ENCODE measurements around the gene CSNK1A1L.
"Not testable (repeated sequence)": the region's sequence is repeated elsewhere in the genome, so short reads cannot be mapped to it uniquely, and the experiment has no call there.

The CSNK1A1L gene

DNA sequence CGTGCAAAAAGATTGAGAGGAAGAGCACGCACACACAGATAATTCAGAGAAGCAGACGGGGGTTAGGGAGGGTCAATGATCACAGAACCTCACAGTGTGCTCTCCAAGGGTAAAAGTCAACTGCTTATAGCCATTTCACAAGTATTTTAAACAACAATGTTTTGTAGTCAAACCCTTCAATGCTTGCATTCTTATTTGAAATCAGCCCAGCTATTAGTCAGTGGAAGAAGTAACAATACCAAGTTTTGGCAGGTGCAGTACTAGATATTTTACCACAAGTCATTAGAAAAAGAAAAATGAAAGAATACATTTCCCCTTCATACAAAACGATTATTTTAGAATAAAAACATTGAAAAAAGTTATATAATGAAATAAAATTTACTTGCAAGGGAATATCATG lies 2.6 kb downstream of the CSNK1A1L start:
- DNase-seq = no peak

- DNase-seq = no peak
These were observed 4.3 kb downstream of the CSNK1A1L start for GRCh38 chr13:37101201-37101600.

DNA sequence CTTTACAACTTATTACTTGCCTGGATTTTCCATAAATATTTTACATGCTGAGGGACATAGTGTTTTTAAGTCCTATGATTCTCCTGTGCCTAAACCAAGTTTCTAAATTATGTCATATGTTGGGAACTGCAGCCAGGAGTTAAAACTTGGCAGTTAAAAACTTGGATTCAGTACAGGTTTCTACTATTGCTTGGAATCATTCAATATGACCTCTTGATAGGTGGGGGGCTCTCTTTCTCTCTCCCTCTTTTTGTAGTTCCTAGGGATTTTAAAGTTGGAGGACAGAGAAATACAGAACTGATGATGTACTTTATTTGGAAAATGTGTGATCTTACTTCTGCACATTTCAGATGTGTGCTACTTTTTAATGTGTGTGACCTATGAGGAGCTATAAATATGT lies 4.7 kb downstream of the CSNK1A1L start:
- DNase-seq = no peak

GRCh38 chr13:37097076-37097475 lies 8.4 kb downstream of the CSNK1A1L start:
- DNase-seq = no peak

DNA sequence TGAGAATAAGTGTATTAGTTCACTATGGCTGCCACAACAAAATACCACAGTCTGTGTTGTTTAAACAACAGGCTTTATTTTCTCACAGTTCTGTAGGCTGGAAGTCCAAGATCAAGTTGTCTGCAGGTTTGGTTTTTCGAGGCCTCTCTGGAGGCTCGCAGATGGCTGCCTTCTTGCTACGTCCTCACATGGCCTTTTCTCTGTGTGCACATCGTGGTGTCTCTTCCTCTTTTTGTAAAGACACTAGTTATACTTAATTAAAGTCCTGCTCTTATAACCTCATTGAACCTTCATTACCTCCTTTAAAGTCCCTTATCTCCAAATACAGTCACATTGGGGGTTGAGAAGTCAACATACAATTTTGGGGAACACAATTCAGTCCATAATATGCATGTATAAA lies 10.6 kb downstream of the CSNK1A1L start:
- no peak for DNase-seq

DNA sequence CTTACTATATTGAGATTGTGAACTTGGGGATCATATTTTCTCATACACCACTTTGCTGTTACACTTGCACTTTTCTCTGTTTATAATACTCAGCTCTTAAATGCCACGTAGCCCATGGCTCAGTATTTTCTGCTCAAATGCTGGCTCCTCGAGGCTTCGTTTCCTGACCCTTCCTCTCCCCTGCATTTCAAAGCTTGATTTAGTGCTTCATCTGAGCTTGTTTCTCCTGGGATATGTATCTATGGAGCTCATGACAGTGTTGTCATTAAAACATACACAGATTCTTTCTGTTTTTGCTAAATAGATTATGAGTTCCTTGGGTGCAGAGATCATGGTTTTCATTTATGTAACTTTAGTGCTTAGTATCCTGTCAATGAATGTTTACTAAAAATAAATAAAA lies 11.4 kb downstream of the CSNK1A1L start:
- no peak for DNase-seq

- DNase-seq = no peak
These were observed 13.6 kb downstream of the CSNK1A1L start for GRCh38 chr13:37091835-37092234.

DNA sequence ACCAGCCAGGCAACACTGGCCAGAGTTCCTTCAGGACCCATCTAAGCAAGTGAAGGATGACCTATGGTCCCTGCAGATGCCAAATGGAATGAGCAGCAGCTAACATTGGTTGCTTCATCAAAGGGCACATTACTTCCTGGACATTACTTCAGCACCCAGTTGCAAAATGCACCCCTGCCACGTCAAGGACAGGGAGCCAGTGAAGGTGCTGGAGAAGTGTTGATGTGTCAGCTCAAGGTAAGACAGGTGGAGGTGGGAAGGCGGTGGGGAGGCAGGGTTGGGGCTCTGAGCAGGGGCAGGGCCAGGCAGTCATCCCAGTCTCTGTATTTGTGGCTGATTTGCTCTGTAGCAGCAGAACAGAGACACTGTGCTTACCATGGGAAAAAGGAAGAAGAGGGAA lies 14.6 kb downstream of the CSNK1A1L start:
- DNase-seq = no peak

- DNase-seq = no peak
These were observed 16.0 kb downstream of the CSNK1A1L start for GRCh38 chr13:37089495-37089894.

- no peak for DNase-seq
These were observed 18.0 kb downstream of the CSNK1A1L start for GRCh38 chr13:37087486-37087885.

- no peak for DNase-seq
These were observed 19.9 kb downstream of the CSNK1A1L start for GRCh38 chr13:37085606-37086005.

DNA sequence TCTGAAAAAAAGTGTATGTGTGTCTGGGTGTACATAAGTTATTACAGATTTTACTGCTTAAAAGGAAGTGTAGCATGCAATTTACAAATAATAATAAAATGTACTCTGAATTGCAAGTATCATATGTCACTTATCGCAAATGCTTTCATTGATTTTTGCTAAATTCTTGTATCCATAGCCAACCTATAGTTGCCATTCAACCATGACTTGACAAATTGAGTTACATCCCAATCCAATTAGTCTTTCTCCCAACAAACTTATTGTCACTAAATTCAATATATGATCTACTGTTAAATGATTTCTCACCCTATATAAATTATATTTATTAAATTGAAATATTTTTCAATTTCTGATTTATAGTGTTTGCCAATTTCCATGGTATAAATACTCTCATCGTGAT lies 28.6 kb downstream of the CSNK1A1L start:
- DNase-seq = no peak

DNA sequence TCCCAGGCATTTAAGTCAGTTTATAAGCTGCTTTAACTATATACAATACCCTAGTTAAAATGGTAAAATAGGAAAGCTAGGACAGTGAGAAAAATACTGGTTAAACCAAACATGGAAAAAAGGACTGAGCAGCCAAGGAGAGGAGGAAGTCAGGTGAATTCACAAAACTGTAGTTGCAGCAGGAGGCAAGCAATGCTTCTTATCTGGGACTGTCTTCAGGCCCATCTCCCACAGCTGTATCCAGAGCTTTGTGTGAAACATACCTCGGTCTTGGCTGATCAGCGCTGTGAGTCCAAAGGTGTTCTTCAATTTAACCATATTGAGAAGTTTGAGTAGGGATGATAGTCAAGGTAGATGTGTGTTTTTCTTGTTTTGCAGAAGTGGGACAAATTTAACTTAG lies 30.3 kb downstream of the CSNK1A1L start:
- DNase-seq = no peak

DNA sequence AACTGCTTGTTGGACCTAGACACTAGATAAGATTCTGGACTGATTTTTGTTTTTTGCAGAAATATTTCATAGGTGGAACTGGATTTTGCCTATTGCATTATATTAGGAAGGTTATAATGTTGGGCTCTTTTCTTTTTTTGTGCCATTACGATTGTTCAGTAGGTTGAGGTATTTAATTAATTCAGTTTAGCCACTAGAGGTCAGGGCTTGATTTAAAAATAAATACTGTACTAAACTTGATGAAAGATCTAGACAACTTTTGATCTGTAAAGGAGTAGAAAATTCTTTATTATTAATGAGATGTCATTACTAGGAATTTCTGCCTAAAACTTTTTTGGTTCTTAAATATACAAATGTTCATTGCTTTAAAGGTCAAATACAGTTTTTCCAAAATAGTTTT lies 30.8 kb downstream of the CSNK1A1L start:
- DNase-seq = no peak

- DNase-seq = no peak
These were observed 33.4 kb downstream of the CSNK1A1L start for GRCh38 chr13:37072024-37072423.

DNA sequence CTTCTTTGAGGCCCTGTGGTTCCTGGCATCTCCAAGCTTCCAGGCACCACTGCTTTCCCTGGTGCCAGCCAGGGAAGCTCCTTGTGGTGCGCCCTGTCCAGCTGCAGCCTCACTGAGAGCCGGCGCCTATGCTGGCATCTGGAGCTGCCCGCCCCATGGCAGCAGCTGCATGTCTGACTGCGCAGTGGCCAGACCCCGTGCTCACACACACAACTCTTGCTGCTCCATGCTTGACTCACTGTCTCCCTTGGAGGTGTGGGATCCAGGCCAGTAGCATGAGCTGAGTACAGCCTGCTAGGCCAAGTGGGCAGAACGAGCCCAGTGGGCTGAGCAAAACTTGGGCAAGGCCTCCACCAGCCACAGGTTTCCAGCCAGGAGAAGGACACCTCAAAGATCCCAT lies 34.5 kb downstream of the CSNK1A1L start:
- no peak for DNase-seq

DNA sequence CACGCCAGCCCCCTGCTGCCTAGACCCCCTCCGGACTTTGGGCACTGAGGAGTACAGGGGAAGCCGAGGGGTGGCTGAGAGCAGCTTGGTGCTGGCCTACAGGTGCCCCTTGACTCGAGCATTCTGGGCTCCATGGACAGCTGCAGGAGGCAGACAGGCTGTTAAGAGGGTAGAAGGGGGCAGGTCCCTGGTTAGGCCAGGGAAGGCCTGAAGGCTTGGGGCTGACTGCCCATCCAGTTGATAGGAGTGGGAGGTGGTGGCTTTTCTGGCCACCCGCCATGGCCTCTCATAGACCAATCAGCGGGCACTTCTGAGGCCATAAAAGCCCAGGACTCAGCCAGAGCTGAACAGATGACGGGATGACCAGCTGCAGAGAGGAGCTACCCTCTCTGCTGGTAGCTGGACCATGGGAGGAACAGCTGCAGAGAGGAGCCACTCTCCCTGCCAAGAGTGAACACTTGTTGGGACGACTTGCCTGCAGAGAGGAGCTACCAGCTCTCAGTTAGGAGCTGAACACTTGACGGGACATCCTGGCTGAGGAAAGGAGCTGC lies 35.2 kb downstream of the CSNK1A1L start:
- no peak for DNase-seq

DNA sequence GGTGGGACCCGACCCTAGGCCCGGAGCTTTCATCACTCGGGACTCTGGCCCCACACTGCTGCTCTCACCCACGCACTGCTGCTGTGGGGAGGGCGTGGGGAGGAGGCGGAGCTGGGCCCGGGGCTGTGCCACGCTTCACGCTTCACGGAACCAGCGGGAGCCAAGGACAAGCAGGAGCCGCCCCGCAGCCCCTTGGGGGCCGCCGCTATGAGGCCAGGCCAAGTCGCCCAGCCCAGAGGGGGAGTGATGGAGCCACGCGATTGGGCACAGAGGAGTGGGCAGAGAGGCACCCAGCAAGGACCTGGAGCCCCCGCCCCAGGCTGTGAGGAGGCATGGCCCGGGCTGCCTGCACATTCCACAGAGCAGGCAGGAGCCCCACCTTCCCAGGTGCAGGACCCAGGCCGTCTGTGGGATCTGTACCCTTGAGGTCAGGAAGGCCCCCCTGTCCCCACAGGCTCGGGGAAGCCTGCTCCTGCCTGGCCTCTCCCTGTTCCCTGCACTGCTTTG lies 35.8 kb downstream of the CSNK1A1L start:
- no peak for DNase-seq

DNA sequence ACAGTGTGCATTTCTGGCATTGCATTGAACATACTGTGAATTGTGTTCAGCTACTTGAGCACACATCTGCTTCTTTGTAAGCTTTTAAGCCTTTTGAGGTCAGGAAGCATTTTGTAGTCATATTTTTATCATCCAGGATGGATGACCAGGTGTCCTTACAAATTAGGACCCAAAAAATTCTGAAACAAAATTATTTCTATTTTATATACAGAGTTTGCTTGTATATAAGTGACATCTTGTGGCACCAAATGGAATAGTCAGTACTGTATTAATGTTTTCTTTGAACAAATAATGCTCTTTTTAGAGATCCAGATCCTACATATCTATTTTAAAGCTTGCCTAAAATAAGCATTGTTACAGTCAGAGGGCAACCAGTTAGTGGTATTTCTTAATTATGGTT lies 36.5 kb downstream of the CSNK1A1L start:
- DNase-seq = no peak

DNA sequence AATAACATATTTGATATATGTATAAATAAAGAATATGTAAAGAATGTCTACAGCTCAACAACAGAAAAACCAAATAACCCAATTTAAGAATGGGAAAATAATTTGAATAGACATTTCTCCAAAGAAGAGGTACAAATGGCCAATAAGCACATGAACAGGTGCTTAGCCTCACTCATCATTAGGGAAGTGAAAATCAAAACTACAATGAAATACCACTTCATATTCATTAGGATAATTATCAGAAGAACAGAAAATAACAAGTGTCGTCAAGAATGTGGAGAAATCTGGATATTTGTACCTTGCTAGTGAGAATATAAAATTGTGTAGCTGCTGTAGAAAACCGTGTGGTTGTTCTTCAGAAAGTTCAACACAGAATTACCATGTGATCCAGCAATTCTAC lies 37.6 kb downstream of the CSNK1A1L start:
- DNase-seq = no peak

- DNase-seq = no peak
These were observed 39.5 kb downstream of the CSNK1A1L start for GRCh38 chr13:37065890-37066526.

DNA sequence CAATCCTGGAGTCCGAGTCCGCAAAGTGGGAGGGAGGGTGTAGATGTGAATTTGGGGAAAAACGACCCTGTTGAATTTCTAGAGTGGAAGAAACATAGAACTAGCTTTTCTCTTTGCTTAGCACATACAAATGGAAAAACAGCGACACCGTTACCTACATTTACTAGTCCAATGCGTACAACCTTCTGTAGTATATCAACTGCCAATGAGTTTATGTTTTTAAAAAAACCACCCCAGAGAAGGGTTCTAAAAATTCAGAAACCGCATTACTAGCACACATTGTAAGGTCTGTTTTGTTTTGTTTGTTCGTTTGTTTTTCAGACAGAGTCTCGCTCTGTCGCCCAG lies 45.6 kb downstream of the CSNK1A1L start:
- no peak for DNase-seq

DNA sequence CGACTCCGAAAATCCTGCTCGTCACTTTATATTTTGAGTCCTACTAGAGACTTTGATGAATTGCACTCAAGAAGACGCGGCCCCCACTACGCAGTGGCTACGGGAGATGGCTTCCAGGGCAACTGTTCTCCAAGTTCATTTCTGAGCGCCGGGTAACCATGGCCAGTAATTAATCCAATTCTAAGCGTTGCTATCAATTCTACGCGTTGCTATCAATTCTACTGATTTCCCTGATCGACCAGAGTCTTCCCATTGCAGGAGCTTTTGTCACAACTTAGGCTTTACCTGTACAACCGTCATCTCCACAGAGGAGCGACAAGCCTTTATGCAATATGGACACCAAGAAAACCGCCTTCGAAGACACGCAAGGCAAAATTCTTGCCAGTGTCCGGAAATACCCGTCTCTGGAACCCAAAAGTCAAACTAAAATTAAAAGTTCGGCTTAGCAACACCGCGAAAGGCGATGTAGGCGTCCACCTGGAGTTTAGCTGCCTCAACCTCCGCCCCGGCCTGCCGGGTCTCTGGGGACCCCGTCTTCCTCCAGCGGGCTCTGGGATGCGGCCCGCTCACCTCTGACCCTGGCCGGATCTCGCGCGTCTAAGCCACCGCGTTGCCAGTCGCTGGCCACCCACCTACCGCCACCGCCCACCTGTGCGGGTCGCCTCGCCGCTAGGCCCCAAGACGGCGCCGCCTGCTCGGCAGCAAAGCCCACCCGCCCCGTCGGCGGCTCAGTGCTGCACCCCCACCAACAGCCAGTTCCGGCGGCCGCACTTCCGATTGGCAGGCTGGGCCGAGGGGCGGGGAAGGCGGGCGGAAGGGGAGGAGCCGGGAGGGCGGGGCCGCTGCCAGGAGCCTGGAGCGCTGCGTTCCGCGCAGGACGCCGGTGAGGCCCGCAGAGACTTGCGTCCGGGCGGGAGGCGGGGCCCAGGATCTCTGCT lies 46.3 kb downstream of the CSNK1A1L start, which contains the start of gene SUPT20H:
Gene SUPT20H, minus strand, starts transcription at position 779 of the 938 bp plus-strand sequence. CDS start 8,198 bp downstream, outside the sequence.
- peak; percentile 91 for DNase-seq

GRCh38 chr13:37056228-37056627 lies 49.2 kb downstream of the CSNK1A1L start:
- not testable (repeated sequence) for DNase-seq

Measured in activated CD4-positive, CD25-positive, alpha-beta regulatory T cell treated with anti-CD3 and anti-CD28 coated beads, Interleukin-2, amount 50 U/mL, for 72 hours (primary cell).